ENCODE results near the gene SMAD2.

The SMAD2 gene

DNA sequence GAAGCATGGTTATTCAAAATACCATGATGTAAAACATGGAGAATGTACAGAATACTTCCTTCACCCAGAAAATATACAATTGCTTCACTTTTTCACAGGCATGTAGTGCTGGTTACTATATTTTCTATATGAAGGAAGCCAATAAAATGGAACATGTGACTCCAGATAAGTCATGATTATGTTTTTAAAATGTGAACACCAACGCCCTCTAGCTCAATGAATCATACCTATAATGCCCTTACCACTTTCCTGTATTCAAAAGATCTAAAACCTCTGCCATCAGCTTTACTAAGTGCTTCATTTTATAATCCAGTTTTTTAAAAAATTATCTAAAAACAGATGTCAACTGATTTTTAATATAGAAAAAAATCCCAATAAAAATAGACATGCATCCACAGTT lies 59.9 kb downstream of the SMAD2 start:
- no peak for DNase-seq (ENCODE audit: low spot score)
- no peak for TF ChIP-seq CTCF (IDR thresholded peaks at IDR 0.05; ENCODE audit: extremely low read depth, missing control alignments)

- TF ChIP-seq CTCF (IDR thresholded peaks at IDR 0.05; ENCODE audit: extremely low read depth, missing control alignments), result no peak
- no peak for DNase-seq (ENCODE audit: low spot score)
Measured at GRCh38 chr18:47868744-47869143, 61.7 kb downstream of the SMAD2 start.

DNA sequence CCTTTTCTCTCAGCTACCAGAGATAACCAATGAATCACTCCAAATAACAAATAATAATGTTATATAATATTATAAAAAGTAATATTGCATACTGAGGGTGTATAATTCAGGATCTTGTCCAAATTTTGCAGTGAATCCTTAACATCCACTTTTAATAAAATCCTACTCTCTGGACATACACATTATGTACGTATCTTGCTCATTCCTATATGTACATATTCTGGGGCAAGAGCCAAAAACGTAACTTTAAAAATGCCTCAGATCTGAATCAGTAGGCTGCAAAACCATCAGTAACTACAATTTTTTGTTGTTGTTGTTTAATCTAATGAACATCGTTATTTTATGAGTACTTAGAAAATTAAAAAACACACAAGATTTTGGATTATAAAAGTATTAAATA lies 65.3 kb downstream of the SMAD2 start:
- DNase-seq (ENCODE audit: low spot score), result no peak
- no peak for TF ChIP-seq CTCF (IDR thresholded peaks at IDR 0.05; ENCODE audit: extremely low read depth, missing control alignments)

DNA sequence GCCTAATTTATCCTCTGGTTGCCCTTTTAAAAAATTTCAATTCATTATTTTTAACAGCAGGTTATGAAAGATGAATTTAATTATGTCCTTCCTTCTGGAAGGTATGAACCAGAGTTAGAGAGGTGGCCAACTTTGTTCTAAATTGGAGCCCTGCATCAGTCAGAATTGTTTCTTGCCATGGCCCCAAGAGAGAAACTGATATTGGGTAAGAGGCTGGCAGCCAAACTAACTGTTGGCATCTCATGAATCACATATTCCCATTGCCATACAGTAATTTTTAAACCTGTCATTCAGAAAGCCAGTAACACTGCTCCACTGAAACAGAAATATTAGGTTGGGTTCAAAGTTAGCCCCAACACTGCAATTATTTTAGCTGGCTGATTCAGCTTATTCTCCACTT lies 67.4 kb downstream of the SMAD2 start:
- TF ChIP-seq CTCF (IDR thresholded peaks at IDR 0.05; ENCODE audit: extremely low read depth, missing control alignments), result no peak
- DNase-seq (ENCODE audit: low spot score), result no peak

GRCh38 chr18:47858607-47859006 lies 71.9 kb downstream of the SMAD2 start:
- no peak for DNase-seq (ENCODE audit: low spot score)
- TF ChIP-seq CTCF (IDR thresholded peaks at IDR 0.05; ENCODE audit: extremely low read depth, missing control alignments), result no peak

DNA sequence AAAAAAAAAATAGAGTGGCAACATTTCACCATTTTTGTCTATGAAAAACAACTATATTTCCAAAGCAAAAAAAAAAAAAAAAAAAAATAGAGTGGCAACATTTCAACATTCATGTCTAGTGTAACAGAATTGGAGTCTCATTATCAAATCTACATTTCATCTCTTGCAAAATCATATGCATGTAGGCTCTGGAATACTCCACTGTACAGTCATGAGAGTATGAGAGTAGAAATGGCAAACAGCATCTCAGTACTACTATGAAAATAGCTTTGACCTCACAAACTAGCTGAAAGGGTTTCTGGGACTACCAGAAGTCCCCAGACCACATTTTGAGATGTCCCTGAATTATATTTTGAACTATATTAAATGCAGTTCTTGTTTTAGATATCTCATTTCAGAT lies 82.8 kb downstream of the SMAD2 start:
- DNase-seq (ENCODE audit: low spot score), result no peak
- no peak for TF ChIP-seq CTCF (IDR thresholded peaks at IDR 0.05; ENCODE audit: extremely low read depth, missing control alignments)

- no peak for TF ChIP-seq CTCF (IDR thresholded peaks at IDR 0.05; ENCODE audit: extremely low read depth, missing control alignments)
Measured at GRCh38 chr18:47846431-47846830, 84.0 kb downstream of the SMAD2 start.

More at GRCh38 chr18:47846431-47846830, 84.0 kb downstream of the SMAD2 start:
- no peak for DNase-seq (ENCODE audit: low spot score)

Data from GM20000 (cell line).